K562 (cell line): ENCODE results near the gene DCTN2. TPM values are rescaled to one million over a fixed set of nuclear protein-coding genes. Genes with fewer than 3 reads are reported as not detected.

ENCODE experiments used
- ATAC-seq: fragments of 200-7000 bp; cut with Tn5 transposase; 3 replicates; pipeline ENCODE4 v1.9.1; 2020; ENCODE audit warnings: moderate library complexity
- BruUV-seq: library from RNA; stranded (reverse); fragments of 400-500 nt; replicated peaks from 2 replicates; lab custom pipeline; 2021; lab: Mats Ljungman, UMichigan
- CTCF ChIA-PET: fragments of 300-600 bp; formaldehyde crosslinking; extraction: SDS; loops from one replicate; lab custom pipeline; 2021; ENCODE audit warnings: low intra/inter-chr PET ratio; lab: Yijun Ruan, JAX
- POLR2A ChIA-PET: fragments of 300-600, 350-650 bp; sonication (Branson Sonifier 250); formaldehyde crosslinking; extraction: SDS; loops from one replicate; lab custom pipeline; 2021; ENCODE audit warnings: antibody characterized with exemption, inconsistent platforms; lab: Yijun Ruan, JAX
- DNase-seq, 4 experiments: peaks; one replicate each; pipeline versions ENCODE4 v3.0.0 to v3.0.0-alpha.2; 2011 to 2018; ENCODE audit warnings: low spot score in 3 of 4, mixed read lengths in 3 of 4; ENCODE audit errors: extremely low read depth in 1 of 4
- FAIRE-seq: peaks from 2 replicates; lab custom pipeline; 2011; peaks lifted over from hg19 to GRCh38; lab: Jason Lieb, UNC
- H2AFZ ChIP-seq: 2 replicates; pipeline ENCODE4 v1.6.0; 2011; ENCODE audit warnings: low read depth, low read length, control low read depth, inconsistent platforms
- H3K27ac ChIP-seq: fragments of 200-600 bp; 3 replicates; pipeline ENCODE4 v1.8.0; 2011; ENCODE audit warnings: low read depth, mild to moderate bottlenecking, control low read depth, inconsistent platforms, low read length, moderate library complexity, mixed read lengths; ENCODE audit errors: extremely low read depth
- H3K27me3 ChIP-seq, 2 experiments: fragments of 300-600 bp in 1 of 2; 2 replicates in 1 of 2; 3 replicates in 1 of 2; pipeline versions ENCODE4 v1.6.0 to v1.8.0; 2011; ENCODE audit warnings: inconsistent platforms in 2 of 2, low read length in 2 of 2, mild to moderate bottlenecking in 1 of 2, mixed read lengths in 1 of 2, moderate library complexity in 1 of 2; ENCODE audit not compliant: control insufficient read depth in 2 of 2, insufficient read depth in 2 of 2
- H3K36me3 ChIP-seq: fragments of 300-600 bp; 3 replicates; pipeline ENCODE4 v1.8.0; 2011; ENCODE audit warnings: mild to moderate bottlenecking, low read length, inconsistent platforms; ENCODE audit not compliant: control insufficient read depth, insufficient read depth
- H3K4me1 ChIP-seq, 2 experiments: fragments of 200-600 bp in 1 of 2; replicated peaks in 1 of 2; 2 replicates in 1 of 2; 3 replicates in 1 of 2; pipeline versions ENCODE4 v1.5.1 to v1.8.0; 2011; ENCODE audit warnings: inconsistent platforms in 2 of 2, low read length in 2 of 2, mild to moderate bottlenecking in 1 of 2, mixed read lengths in 1 of 2, moderate library complexity in 1 of 2; ENCODE audit not compliant: control insufficient read depth in 2 of 2, insufficient read depth in 2 of 2
- H3K4me2 ChIP-seq: 2 replicates; pipeline ENCODE4 v1.6.1; 2011; ENCODE audit warnings: low read length, control low read depth, inconsistent platforms, mixed read lengths; ENCODE audit not compliant: insufficient read depth
- H3K4me3 ChIP-seq: fragments of 200-600 bp; sonication (generic), shearing (Covaris generic); 2 replicates; pipeline ENCODE4 v1.5.1; 2016; ENCODE audit warnings: control low read depth, inconsistent platforms
- H3K79me2 ChIP-seq: fragments of 200-600 bp; 3 replicates; pipeline ENCODE4 v1.8.0; 2011; ENCODE audit warnings: low read length, inconsistent platforms; ENCODE audit not compliant: control insufficient read depth, insufficient read depth
- H3K9ac ChIP-seq, 2 experiments: 2 replicates each; pipeline versions ENCODE4 v1.6.0 to v1.6.1; 2011; ENCODE audit warnings: low read depth in 2 of 2, low read length in 2 of 2, control low read depth in 1 of 2, inconsistent platforms in 1 of 2, mild to moderate bottlenecking in 1 of 2, mixed read lengths in 1 of 2; ENCODE audit not compliant: insufficient read depth in 1 of 2
- H3K9me1 ChIP-seq: one replicate; pipeline ENCODE4 v1.6.0; 2011; ENCODE audit warnings: inconsistent platforms, mild to moderate bottlenecking, low read length, moderate library complexity; ENCODE audit not compliant: control insufficient read depth, insufficient read depth
- H3K9me3 ChIP-seq: replicated peaks from 2 replicates; pipeline ENCODE4 v1.5.1; 2011; ENCODE audit warnings: low read depth, low read length, inconsistent platforms; ENCODE audit not compliant: control insufficient read depth, insufficient read depth
- H4K20me1 ChIP-seq: replicated peaks from 2 replicates; pipeline ENCODE4 v1.6.1; 2011; ENCODE audit warnings: low read length, inconsistent platforms, mixed read lengths; ENCODE audit not compliant: control insufficient read depth, insufficient read depth
- RBFOX2 ChIP-seq: fragments of 200-400 bp; formaldehyde crosslinking; IDR thresholded peaks from 2 replicates; pipeline ENCODE4 v1.6.1; 2017; ENCODE audit warnings: low read depth, mild to moderate bottlenecking, low read length, moderate library complexity
- ZFP30 ChIP-seq: fragments of 250-450 bp; sonication (Bioruptor Pico); IDR thresholded peaks from 2 replicates; pipeline ENCODE4 v1.8.0; 2022; ENCODE audit warnings: moderate library complexity, mild to moderate bottlenecking, inconsistent platforms, borderline replicate concordance
- WGBS: fragments of 100-300 bp; shearing (Covaris generic); methylation state at CpG from one replicate; pipeline ENCODE4 v1.1.6; 2016; ENCODE audit warnings: low coverage, mixed read lengths; ENCODE audit not compliant: insufficient coverage; ENCODE audit errors: missing lambda C conversion rate; 5-methylcytosine and 5-hydroxymethylcytosine counted together
- in situ Hi-C: fragments of 300-500 bp; cut with MboI; formaldehyde crosslinking; loops from 4 replicates; pipeline ENCODE4 v1.15.0; 2018; ENCODE audit warnings: inconsistent platforms, mixed read lengths
- intact Hi-C: fragments of 100-400 bp; cut with micrococcal nuclease; formaldehyde crosslinking; loops from 2 replicates; pipeline ENCODE4 v1.14.2; 2022
- polyA plus RNA-seq, 8 experiments: library from polyadenylated mRNA; depleted of rRNA in 4 of 8; stranded (reverse) in 5 of 8; unstranded in 3 of 8; fragments of >200 nt; fragmentation: Nextera tagmentation in 2 of 8; fragmentation: Illumina TruSeq in 1 of 8; extraction: Ambion mirVana in 2 of 8; extraction: Trizol in 1 of 8; gene quantifications; 2 replicates each; pipeline versions ENCODE4 v1.2.1 to v1.2.3, GENCODE V29; 2011 to 2014; ENCODE audit warnings: inconsistent platforms in 1 of 8, missing spikeins in 1 of 8
- total RNA-seq, 7 experiments: library from RNA; depleted of rRNA in 6 of 7; stranded (reverse); fragments of >200 nt in 6 of 7; fragmentation: Illumina TruSeq in 2 of 7; extraction: Trizol in 2 of 7; gene quantifications; 2 replicates each; pipeline versions ENCODE4 v1.2.1 to v1.2.3, GENCODE V29; 2011 to 2021; ENCODE audit warnings: low replicate concordance in 1 of 7
- TF ChIP-seq, protein P1 (sequence below): sonication (generic); formaldehyde crosslinking; IDR thresholded peaks from 2 replicates; pipeline ENCODE4 v1.8.0; 2022; ENCODE audit warnings: missing genetic modification reagents, mild to moderate bottlenecking, moderate library complexity, borderline replicate concordance

The DCTN2 gene
- total and polyA plus RNA-seq, 9 of the 15 experiments (the other 6 are each of a cell fraction or from before 2014, with no cell fraction given): 43.6 to 270 (median 125) TPM

DNA sequence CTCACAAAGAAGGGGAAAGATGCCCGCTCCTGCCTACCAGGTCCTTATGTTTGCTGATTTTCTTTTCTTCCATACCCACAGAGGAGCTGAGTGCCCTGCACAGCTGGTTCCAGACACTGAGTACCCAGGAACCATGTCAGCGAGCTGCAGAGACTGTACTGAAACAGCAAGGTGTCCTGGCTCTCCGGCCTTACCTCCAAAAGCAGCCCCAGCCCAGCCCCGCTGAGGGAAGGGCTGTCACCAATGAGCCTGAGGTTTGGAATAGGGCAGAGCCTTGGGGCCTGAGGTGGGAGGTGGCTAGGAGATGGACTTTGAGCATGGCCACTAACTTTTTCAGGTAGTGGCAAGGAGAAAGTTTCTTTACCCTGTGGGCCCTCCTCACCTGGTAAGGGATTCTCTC, 56.9 kb downstream of the DCTN2 start:
- in situ Hi-C loops: no loop called here
- no peak overlapping the region for H2AFZ ChIP-seq
- no TSS peak for BruUV-seq
- no peak for DNase-seq
- no peaks in the 10 kb centered on the region for H3K27me3 ChIP-seq
- ChIA-PET POLR2A (interaction anchor here (0.6 to 1.4 kb wide), 6 partner anchors 14 to 245 kb away, joined by 3 to 4 read pairs (median 4); partner anchors contain the start of gene DDIT3), CTCF (no interaction called here)
- H3K9me1 ChIP-seq: peaks cover 3% of the 10 kb centered on the region
- intact Hi-C loops: no loop called here
- no peak overlapping the region for H3K4me3 ChIP-seq
- H4K20me1 ChIP-seq: 0 out of 2 replicates have a peak, but pooled peaks cover 3% of the 10 kb centered on the region
- H3K4me1 ChIP-seq: peaks cover 7 to 15% of the 10 kb centered on the region in 2 experiments
- TF ChIP-seq RBFOX2 (peak; percentile 58), ZFP30 (CRISPR knock-in tag) (no peak)
- TF ChIP-seq, protein P1, sequence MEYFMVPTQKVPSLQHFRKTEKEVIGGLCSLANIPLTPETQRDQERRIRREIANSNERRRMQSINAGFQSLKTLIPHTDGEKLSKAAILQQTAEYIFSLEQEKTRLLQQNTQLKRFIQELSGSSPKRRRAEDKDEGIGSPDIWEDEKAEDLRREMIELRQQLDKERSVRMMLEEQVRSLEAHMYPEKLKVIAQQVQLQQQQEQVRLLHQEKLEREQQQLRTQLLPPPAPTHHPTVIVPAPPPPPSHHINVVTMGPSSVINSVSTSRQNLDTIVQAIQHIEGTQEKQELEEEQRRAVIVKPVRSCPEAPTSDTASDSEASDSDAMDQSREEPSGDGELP (CRISPR knock-in tag): 0 out of 2 replicates have a peak, but pooled peaks have one; percentile 29
- no peak for ATAC-seq
- H3K9ac ChIP-seq: peak overlapping the region in 1 of 2 experiments; percentile 47; a peak in 1 of 4 replicates
- no peak for FAIRE-seq
- H3K9me3 ChIP-seq: no peaks in the 10 kb centered on the region
- no peak overlapping the region for H3K27ac ChIP-seq
- peaks cover 48% of the 10 kb centered on the region for H3K36me3 ChIP-seq
- 95% methylated on average over 4 of the region's 4 CpGs for WGBS
- no peak overlapping the region for H3K4me2 ChIP-seq
- peaks cover 35% of the 10 kb centered on the region for H3K79me2 ChIP-seq
